HEK293 (cell line): ENCODE measurements around the gene TSKU.

Experiments used
- FEZF1 ChIP-seq: fragments of 450-650 bp; formaldehyde crosslinking; IDR thresholded peaks from 2 replicates; pipeline ENCODE4 v1.5.1; 2016; ENCODE audit warnings: missing biosample characterization, missing genetic modification characterization
- GLIS1 ChIP-seq: fragments of 450-650 bp; formaldehyde crosslinking; IDR thresholded peaks from 2 replicates; pipeline ENCODE4 v1.5.1; 2016; ENCODE audit warnings: missing biosample characterization, missing genetic modification characterization
- HOXA7 ChIP-seq: sonication (generic); formaldehyde crosslinking; IDR thresholded peaks from 2 replicates; pipeline ENCODE4 v1.8.1; 2022; ENCODE audit warnings: missing genetic modification reagents, borderline replicate concordance
- HOXC10 ChIP-seq: sonication (generic); formaldehyde crosslinking; IDR thresholded peaks from 2 replicates; pipeline ENCODE4 v1.8.1; 2023; ENCODE audit warnings: mild to moderate bottlenecking, missing genetic modification reagents
- IKZF3 ChIP-seq: fragments of 450-650 bp; IDR thresholded peaks from 2 replicates; pipeline ENCODE4 v1.5.0; 2018; ENCODE audit warnings: missing biosample characterization, mild to moderate bottlenecking, missing genetic modification characterization, moderate library complexity
- MZF1 ChIP-seq: fragments of 450-650 bp; formaldehyde crosslinking; IDR thresholded peaks from 2 replicates; pipeline ENCODE4 v1.5.1; 2017; ENCODE audit warnings: missing biosample characterization, missing genetic modification characterization, borderline replicate concordance
- SALL2 ChIP-seq: fragments of 450-650 bp; formaldehyde crosslinking; IDR thresholded peaks from 2 replicates; pipeline ENCODE4 v1.5.0; 2017; ENCODE audit warnings: missing biosample characterization, mild to moderate bottlenecking, missing genetic modification characterization, borderline replicate concordance
- SP3 ChIP-seq: fragments of 450-650 bp; formaldehyde crosslinking; IDR thresholded peaks from 2 replicates; pipeline ENCODE4 v1.5.1; 2016; ENCODE audit warnings: missing biosample characterization, missing genetic modification characterization
- TRIM28 ChIP-seq: IDR thresholded peaks from 2 replicates; pipeline ENCODE4 v1.6.1; 2011; ENCODE audit warnings: low read length, control low read depth, borderline replicate concordance
- ZBTB44 ChIP-seq: fragments of 450-650 bp; IDR thresholded peaks from 2 replicates; pipeline ENCODE4 v1.5.1; 2018; ENCODE audit warnings: missing biosample characterization, mild to moderate bottlenecking, missing genetic modification characterization
- ZBTB49 ChIP-seq: fragments of 450-650 bp; formaldehyde crosslinking; IDR thresholded peaks from 2 replicates; pipeline ENCODE4 v1.5.1; 2016; ENCODE audit warnings: missing biosample characterization, missing genetic modification characterization, low read depth
- ZFP69B ChIP-seq: fragments of 450-650 bp; formaldehyde crosslinking; IDR thresholded peaks from 2 replicates; pipeline ENCODE4 v1.5.1; 2016; ENCODE audit warnings: missing biosample characterization, missing genetic modification characterization
- ZNF10 ChIP-seq: fragments of 450-650 bp; formaldehyde crosslinking; IDR thresholded peaks from 2 replicates; pipeline ENCODE4 v1.5.1; 2017; ENCODE audit warnings: missing biosample characterization, missing genetic modification characterization
- ZNF140 ChIP-seq: fragments of 450-650 bp; formaldehyde crosslinking; IDR thresholded peaks from 2 replicates; pipeline ENCODE4 v1.5.1; 2016; ENCODE audit warnings: missing biosample characterization, missing genetic modification characterization
- ZNF324 ChIP-seq: fragments of 450-650 bp; formaldehyde crosslinking; IDR thresholded peaks from 2 replicates; pipeline ENCODE4 v1.5.1; 2016; ENCODE audit warnings: missing biosample characterization, missing genetic modification characterization
- ZNF391 ChIP-seq: fragments of 450-650 bp; formaldehyde crosslinking; IDR thresholded peaks from 2 replicates; pipeline ENCODE4 v1.5.1; 2016; ENCODE audit warnings: low read depth, missing biosample characterization, missing genetic modification characterization, borderline replicate concordance
- ZNF404 ChIP-seq: fragments of 450-650 bp; formaldehyde crosslinking; IDR thresholded peaks from 2 replicates; pipeline ENCODE4 v1.5.1; 2017; ENCODE audit warnings: missing biosample characterization, missing genetic modification characterization
- ZNF423 ChIP-seq: fragments of 450-650 bp; formaldehyde crosslinking; IDR thresholded peaks from 2 replicates; pipeline ENCODE4 v1.5.1; 2016; ENCODE audit warnings: missing biosample characterization, missing genetic modification characterization
- ZNF48 ChIP-seq: fragments of 450-650 bp; formaldehyde crosslinking; IDR thresholded peaks from 2 replicates; pipeline ENCODE4 v1.5.1; 2016; ENCODE audit warnings: missing biosample characterization, missing genetic modification characterization
- ZNF521 ChIP-seq: fragments of 450-650 bp; formaldehyde crosslinking; IDR thresholded peaks from 2 replicates; pipeline ENCODE4 v1.5.1; 2017; ENCODE audit warnings: missing biosample characterization, mild to moderate bottlenecking, missing genetic modification characterization
- ZNF529 ChIP-seq: fragments of 450-650 bp; formaldehyde crosslinking; IDR thresholded peaks from 2 replicates; pipeline ENCODE4 v1.5.1; 2017; ENCODE audit warnings: missing genetic modification characterization, missing biosample characterization; ENCODE audit not compliant: insufficient replicate concordance
- ZNF530 ChIP-seq: fragments of 450-650 bp; formaldehyde crosslinking; IDR thresholded peaks from 2 replicates; pipeline ENCODE4 v1.5.1; 2016; ENCODE audit warnings: low read depth, missing biosample characterization, missing genetic modification characterization
- ZNF571 ChIP-seq: fragments of 450-650 bp; formaldehyde crosslinking; IDR thresholded peaks from 2 replicates; pipeline ENCODE4 v1.5.0; 2017; ENCODE audit warnings: missing biosample characterization, missing genetic modification characterization
- ZNF626 ChIP-seq: fragments of 450-650 bp; sonication (Bioruptor Pico); formaldehyde crosslinking; IDR thresholded peaks from 2 replicates; pipeline ENCODE4 v1.5.1; 2018; ENCODE audit warnings: missing biosample characterization, missing genetic modification characterization, inconsistent platforms
- ZNF629 ChIP-seq: fragments of 450-650 bp; formaldehyde crosslinking; IDR thresholded peaks from 2 replicates; pipeline ENCODE4 v1.5.1; 2017; ENCODE audit warnings: missing biosample characterization, missing genetic modification characterization
- ZNF645 ChIP-seq: fragments of 450-650 bp; formaldehyde crosslinking; IDR thresholded peaks from 2 replicates; pipeline ENCODE4; 2016; ENCODE audit warnings: missing biosample characterization, missing genetic modification characterization
- ZNF670 ChIP-seq: fragments of 450-650 bp; formaldehyde crosslinking; IDR thresholded peaks from 2 replicates; pipeline ENCODE4 v1.5.1; 2016; ENCODE audit warnings: missing biosample characterization, missing genetic modification characterization, low read depth
- ZNF701 ChIP-seq: fragments of 450-650 bp; formaldehyde crosslinking; IDR thresholded peaks from 2 replicates; pipeline ENCODE4 v1.5.1; 2016; ENCODE audit warnings: missing biosample characterization, missing genetic modification characterization
- ZNF776 ChIP-seq: fragments of 450-650 bp; formaldehyde crosslinking; IDR thresholded peaks from 2 replicates; pipeline ENCODE4 v1.5.0; 2017; ENCODE audit warnings: missing biosample characterization, missing genetic modification characterization, borderline replicate concordance
- ZNF837 ChIP-seq: fragments of 450-650 bp; formaldehyde crosslinking; IDR thresholded peaks from 2 replicates; pipeline ENCODE4 v1.5.1; 2016; ENCODE audit warnings: missing biosample characterization, missing genetic modification characterization
- ZSCAN23 ChIP-seq: fragments of 450-650 bp; formaldehyde crosslinking; IDR thresholded peaks from 2 replicates; pipeline ENCODE4 v1.5.1; 2016; ENCODE audit warnings: missing biosample characterization, missing genetic modification characterization
- TF ChIP-seq, protein P1 (sequence below): fragments of 450-650 bp; formaldehyde crosslinking; IDR thresholded peaks from 2 replicates; pipeline ENCODE4 v1.5.1; 2016; ENCODE audit warnings: missing biosample characterization, missing genetic modification characterization
- TF ChIP-seq, protein P2 (sequence below): fragments of 450-650 bp; formaldehyde crosslinking; IDR thresholded peaks from 2 replicates; pipeline ENCODE4 v1.5.1; 2016; ENCODE audit warnings: missing biosample characterization, missing genetic modification characterization
- TF ChIP-seq, protein P3 (sequence below): fragments of 450-650 bp; formaldehyde crosslinking; IDR thresholded peaks from 2 replicates; pipeline ENCODE4 v1.5.1; 2016; ENCODE audit warnings: missing biosample characterization, missing genetic modification characterization

Gene TSKU

DNA sequence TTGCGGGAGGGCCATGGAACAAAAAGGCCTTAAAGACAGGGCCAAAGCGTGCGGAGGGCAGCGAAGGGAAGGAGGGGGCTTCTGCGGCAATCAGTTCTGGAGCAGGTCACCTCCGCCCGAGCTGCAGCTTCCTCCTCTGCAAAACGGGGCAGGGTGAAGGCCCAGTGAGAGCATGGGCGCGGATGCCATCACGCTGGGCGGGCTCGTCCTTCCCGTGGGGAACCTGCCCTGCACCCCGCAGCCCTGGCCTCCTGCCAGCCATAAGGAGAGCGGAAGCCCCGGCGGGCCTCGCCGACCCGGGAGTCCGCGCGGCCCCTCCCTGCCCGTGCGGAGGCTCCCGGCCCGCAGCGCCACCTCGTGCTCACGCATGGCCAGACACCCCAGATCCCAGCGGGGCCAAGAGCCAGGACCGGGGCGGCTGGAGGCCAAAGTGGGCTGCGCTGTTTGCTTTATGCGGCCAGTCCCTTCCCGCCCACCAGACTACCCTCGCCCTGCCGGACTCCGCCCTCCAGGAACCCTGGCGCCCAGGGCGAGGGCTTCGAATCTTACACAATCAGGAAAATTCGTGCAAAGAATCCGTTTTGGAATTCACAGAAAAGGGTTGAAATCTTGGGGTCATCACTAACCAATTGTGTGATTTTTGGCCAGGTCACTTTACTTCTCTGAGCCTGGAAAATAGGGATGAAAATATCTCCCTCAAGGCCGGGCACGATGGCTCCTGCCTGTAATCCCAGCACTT is 16.1 kb downstream of the TSKU start (continued):
- TF ChIP-seq ZNF530 (tag by site-specific recombination) (no peak), HOXC10 (CRISPR knock-in tag) (no peak), ZNF776 (tag by site-specific recombination) (no peak), ZFP69B (tag by site-specific recombination) (no peak), ZNF626 (tag by site-specific recombination) (no peak), ZNF629 (no peak), ZBTB49 (no peak), ZNF391 (no peak), ZNF140 (no peak), ZNF10 (no peak), ZNF423 (tag by site-specific recombination) (peak; percentile 85), ZNF521 (no peak), ZNF404 (no peak), MZF1 (tag by site-specific recombination) (no peak), ZBTB44 (tag by site-specific recombination) (no peak), FEZF1 (tag by site-specific recombination) (no peak), SALL2 (tag by site-specific recombination) (no peak), ZNF324 (tag by site-specific recombination) (no peak), ZNF645 (tag by site-specific recombination) (no peak), IKZF3 (tag by site-specific recombination) (no peak), ZNF48 (no peak), SP3 (tag by site-specific recombination) (no peak), ZNF701 (tag by site-specific recombination) (no peak), ZNF837 (tag by site-specific recombination) (no peak), ZSCAN23 (tag by site-specific recombination) (no peak), ZNF529 (tag by site-specific recombination) (no peak), ZNF670 (tag by site-specific recombination) (no peak), GLIS1 (tag by site-specific recombination) (peak; percentile 83), ZNF571 (no peak), TRIM28 (no peak), HOXA7 (no peak)
- TF ChIP-seq, protein P1, sequence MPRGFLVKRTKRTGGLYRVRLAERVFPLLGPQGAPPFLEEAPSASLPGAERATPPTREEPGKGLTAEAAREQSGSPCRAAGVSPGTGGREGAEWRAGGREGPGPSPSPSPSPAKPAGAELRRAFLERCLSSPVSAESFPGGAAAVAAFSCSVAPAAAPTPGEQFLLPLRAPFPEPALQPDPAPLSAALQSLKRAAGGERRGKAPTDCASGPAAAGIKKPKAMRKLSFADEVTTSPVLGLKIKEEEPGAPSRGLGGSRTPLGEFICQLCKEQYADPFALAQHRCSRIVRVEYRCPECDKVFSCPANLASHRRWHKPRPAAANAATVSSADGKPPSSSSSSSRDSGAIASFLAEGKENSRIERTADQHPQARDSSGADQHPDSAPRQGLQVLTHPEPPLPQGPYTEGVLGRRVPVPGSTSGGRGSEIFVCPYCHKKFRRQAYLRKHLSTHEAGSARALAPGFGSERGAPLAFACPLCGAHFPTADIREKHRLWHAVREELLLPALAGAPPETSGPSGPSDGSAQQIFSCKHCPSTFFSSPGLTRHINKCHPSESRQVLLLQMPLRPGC: no peak
- TF ChIP-seq, protein P2, sequence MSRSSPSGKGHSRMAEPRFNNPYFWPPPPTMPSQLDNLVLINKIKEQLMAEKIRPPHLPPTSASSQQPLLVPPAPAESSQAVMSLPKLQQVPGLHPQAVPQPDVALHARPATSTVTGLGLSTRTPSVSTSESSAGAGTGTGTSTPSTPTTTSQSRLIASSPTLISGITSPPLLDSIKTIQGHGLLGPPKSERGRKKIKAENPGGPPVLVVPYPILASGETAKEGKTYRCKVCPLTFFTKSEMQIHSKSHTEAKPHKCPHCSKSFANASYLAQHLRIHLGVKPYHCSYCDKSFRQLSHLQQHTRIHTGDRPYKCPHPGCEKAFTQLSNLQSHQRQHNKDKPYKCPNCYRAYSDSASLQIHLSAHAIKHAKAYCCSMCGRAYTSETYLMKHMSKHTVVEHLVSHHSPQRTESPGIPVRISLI (tag by site-specific recombination): no peak
- TF ChIP-seq, protein P3, sequence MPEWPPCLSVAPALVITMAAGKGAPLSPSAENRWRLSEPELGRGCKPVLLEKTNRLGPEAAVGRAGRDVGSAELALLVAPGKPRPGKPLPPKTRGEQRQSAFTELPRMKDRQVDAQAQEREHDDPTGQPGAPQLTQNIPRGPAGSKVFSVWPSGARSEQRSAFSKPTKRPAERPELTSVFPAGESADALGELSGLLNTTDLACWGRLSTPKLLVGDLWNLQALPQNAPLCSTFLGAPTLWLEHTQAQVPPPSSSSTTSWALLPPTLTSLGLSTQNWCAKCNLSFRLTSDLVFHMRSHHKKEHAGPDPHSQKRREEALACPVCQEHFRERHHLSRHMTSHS: no peak
